Umbilical cord (tissue), 2 donors: Measurements from ENCODE around the gene PURA. TPM values are rescaled to one million over a fixed set of nuclear protein-coding genes. Genes with fewer than 3 reads are reported as not detected.
A peak's percentile ranks its signal among the peaks of the same experiment; 100 is the strongest.

ENCODE experiments used
- DNase-seq: peaks from one replicate; pipeline ENCODE4 v3.0.0-alpha.2; 2015; ENCODE audit warnings: low spot score
- total RNA-seq: library from RNA; depleted of rRNA; stranded (reverse); fragments of >200 nt; gene quantifications from one replicate; pipeline ENCODE4 v1.2.3, GENCODE V29; 2014; ENCODE audit warnings: low replicate concordance; ENCODE audit not compliant: insufficient read depth

The PURA gene
- total RNA-seq, 1 donor from 2014 or later: 24.1 TPM

DNA sequence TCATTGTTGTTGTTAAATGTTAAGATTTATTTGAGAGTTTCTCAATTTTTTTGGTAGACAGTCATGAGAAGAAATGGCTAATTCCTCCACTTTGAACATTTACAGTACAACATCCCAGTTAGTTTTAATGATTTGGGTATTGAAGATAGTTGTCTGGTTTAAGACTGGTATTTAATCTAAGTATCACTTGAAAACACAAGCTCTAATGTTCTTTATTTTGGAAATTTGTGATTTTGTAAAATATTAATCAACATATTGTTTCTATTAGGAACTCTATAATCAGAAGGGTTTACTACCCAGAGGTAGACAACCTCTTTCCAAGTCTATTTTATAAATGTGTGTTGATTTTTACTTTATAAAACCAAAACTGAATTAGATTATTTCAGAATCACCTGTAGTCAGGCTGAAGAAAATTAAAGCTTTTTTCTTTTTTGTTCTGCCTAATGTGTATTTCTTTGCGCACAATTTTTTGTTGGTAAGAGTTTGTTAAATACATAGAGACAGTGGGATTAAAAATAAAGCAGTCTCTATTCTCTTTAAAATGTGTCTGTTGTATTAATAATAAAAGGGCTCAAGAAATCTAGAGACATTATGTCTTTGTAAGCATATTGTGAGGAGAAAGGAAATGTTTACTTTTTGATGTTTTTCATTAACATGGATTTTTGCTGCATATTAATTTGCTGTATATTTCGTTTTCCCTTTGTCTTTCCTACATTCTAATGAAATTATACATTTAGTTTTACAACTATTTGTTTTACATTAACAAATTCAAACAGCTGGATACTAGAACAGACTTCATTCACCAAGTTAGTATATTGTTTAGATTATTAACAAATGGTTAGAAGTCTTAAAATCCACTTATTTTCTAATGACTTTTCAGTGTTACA, 3.9 kb upstream of the PURA start:
- DNase-seq: no peak

DNA sequence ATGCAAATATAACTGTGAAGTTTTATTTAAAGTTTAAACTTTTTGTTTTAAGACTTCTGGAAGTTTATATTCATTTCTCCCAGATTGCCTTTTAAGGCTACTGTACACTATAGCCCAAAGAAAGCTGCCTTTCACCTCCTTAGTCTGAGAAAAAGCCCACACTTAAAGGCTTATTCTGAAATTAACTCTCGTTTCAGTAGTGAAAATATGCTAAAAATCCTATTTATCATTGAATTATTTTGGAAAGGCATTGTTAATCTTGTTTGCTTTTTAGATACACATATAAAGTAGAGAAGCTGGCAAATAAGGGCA, 3.3 kb upstream of the PURA start:
- DNase-seq: no peak

DNA sequence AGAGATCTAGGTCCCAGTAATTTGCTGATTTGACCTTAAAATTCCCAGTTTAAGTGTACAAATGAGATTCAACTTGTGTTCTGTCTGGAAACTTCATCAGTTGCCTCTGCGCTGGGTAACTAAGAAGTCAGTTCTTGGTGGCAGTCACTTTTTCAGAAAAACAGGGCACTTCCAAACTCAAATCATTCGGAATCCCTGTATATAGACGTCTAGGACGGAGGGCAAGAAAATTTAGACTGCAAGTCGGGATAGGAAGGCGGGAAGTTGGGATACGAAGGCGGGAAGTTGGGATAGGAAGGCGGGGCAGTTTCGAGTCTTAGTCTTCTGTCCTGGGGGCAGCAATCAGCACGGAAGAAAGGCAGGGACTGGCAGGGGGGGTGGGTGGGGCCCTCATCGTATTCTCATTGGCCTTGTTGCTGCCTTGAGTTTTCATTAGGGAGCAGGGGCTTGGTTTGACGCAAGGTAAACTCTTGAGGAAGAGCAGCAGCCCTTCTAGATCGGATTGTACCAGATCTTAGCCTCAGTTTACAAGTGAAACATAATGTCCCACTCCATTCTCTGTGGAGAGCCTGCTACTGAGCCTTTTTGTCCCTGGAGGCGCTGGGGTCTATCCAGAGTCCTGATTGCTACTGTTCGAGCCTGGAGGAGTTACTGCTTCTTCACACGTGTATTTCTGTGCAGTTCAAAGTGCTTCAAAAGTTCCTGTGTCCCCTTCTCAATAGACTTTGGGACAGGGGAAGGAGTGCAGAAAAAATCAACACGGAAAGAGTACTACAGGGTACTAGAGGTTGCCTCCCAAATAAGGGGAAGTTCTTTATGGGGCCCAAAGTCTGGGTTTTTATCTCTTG, 2.7 kb upstream of the PURA start:
- no peak for DNase-seq

DNA sequence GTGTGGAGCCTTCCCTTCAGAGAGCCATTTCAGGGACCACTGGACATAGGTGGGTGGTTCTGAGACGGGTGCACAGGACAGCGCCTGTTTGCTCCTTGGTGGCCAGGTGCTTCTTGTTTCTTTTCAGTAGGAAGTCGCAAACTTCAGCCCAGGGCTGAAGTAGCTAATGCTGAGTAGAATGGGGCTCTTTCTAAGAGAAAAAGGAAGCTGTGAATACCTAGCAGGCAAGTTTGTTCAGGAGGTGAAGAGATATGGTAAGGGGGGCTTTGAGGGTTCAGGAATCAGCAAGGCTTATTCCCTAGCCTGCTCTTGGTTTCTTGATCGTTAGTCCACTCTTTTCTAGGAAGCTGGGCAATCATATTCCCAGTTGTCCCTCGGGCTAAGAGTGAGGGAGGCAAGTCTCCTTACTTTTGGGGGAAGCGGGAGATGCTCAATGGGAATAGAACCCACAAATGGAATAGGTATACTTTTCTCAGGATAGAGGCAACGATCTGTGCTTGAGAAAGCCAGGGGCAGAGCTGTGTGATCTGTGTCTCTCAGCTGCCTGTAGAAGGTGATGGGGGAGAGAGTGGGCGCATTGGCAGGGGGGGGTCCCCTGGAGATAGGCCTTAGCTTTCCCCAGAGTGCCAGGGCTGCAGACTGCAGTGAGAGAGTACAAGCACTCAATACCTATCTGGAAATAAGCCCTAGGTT, 1.9 kb upstream of the PURA start:
- no peak for DNase-seq

DNA sequence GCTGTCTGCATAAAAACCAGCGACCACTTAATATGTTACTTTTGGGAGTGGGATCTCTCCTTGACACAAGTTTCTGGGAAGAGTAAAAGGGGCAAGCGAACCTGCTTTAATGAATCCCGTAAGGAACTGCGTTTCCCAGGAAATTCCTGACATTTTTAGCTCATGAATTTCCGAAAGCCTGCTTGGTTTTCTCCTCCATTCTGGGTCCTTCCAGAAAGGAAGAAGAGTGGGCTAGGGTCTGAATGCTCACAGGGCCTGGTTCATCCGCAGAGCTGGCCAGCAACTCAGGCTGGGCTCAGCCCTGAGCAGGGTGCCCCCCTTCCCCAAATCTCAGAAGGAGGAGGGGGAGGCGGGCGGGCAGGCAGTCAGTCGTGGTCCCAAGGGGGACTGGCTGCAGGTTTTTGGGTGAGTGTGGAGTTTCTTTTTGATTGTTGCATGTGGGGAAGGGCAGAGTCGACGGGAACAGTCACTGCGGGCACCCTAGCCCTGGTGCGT, 1.2 kb upstream of the PURA start:
- no peak for DNase-seq

- no peak for DNase-seq
These were observed 670 bp upstream of the PURA start for GRCh38 chr5:140113180-140113698.

- peak; percentile 60 for DNase-seq
These were observed 654 bp downstream of the PURA start for GRCh38 chr5:140114341-140115185.

DNA sequence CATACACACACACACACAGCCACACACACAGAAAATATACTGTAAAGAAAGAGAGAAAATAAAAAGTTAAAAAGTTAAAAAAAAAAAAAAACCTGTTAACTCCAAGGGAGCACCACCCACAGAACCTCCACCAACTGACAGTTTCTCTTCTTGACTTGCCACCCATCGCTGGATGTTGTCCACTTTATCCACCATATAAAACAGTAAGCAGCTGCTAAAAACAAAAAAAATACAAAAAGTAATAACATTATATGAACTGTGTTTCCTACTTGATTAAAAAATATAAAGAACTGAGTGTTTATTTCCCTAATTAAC, 1.2 kb downstream of the PURA start:
- no peak for DNase-seq

DNA sequence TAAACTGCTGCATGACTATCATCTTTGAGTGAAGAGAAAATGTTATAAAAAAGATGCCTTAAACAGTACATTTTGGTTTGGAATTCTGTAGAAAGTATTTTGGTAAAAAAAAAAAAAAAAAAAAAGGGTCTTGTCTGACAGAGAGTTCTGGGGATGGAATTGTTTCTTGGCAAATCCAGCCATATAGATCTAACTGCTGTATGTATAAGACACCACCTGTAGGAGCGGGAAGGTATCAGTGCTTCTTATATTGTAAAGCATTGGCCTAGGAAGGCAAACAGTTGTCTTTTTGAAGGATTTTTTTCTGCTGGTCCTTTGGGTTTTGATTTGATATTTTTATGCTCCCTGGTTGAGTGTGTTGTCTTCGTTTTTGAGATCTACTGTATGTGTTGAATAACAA, 2.8 kb downstream of the PURA start:
- DNase-seq: no peak

GRCh38 chr5:140117523-140117922, 3.6 kb downstream of the PURA start:
- no peak for DNase-seq

GRCh38 chr5:140118302-140118936, 4.5 kb downstream of the PURA start:
- no peak for DNase-seq

- DNase-seq: no peak
These were observed 11.7 kb downstream of the PURA start, which contains the start of gene IGIP for GRCh38 chr5:140125637-140126036. Gene IGIP, plus strand, starts transcription at chr5:140125937. Its CDS starts 2,540 bp downstream, at chr5:140128477.

DNA sequence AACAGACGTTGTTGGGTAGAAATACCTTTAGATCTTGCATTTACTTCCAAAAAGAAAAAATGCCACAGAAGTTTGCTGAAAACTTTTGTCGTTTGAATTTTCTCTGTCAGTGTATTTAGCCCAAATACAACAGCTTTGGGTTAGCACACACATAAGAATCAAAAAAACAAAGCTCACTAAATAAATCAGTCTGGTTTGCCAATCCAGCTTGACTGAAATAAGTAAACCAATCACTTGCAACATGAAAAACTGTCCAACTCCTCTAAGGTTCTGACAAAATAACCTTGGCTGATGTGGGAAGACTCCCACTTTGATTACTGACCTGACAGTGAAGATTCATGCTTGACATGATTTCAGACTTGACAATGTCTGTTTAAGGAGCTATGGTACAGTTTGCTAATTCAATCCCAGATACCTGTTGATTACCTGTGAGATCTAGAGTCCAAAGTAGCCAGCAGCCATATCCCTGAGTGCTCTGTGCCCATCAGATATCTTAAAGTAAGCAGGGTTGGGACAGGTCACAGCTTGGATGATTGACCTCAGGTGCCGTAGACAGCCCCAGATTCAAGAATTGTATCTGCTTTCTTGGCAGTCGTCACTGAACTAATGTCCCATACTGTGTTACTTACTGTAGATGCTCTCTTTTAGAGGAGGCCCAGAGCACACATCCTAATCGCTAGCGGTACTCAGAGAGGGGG, 12.6 kb downstream of the PURA start:
- no peak for DNase-seq

GRCh38 chr5:140128376-140128775, 14.5 kb downstream of the PURA start:
- no peak for DNase-seq

DNA sequence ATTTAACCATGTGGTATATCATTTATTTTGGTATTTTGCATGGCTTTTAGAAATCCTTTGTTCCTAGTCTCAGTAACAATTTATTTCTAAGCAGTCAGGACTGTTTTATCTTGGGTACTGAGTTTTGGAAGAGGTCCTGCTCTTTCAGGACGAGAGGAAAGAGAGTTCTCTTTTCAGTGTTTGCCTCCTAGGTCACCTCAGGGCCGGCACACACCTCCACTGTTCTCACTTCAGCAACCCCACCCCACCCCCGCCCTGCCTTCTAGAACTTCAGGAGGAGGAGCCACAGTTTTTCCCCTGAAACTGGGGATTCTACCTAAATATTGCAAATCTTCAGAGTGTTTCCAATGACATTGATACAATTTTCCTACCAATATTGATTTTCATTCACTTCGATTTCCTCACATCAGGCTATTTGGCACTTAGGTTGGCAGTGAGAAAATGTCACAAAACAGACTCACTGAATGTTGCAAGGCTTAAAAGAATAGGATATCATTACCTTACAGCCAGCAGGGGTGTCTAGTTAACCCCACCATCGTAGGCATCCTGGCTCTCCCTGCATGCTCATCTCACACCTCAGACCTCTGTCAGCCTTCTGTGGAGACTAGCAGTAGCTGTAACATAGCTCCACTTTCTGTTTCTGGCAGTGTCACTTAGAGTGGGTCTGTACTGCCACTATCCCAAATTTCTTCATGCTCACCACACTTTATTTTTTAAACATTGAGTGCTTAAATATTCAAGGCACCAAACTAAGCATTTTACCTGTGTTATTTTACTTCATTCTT, 17.2 kb downstream of the PURA start:
- DNase-seq: no peak

DNA sequence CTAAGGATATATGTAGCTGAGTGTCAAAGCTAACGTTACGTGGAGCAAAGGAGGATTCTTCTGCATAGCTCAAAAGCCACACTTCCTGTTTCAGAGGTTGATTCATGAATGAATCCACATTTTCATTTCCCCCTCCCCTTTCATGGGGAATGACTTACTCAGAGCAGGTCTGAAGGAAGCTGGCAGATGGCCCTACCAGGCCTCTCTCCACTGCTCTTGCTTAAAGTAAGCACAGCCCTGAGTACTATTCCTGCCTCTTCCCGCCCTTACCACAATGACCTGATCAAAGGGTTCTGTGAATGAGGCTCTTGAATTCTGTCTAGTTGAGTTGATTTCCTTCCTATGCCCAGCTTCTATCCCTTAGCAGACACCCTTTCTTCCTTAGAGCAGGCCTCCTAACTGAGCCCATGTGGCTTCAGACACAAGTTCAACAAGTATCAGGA, 18.1 kb downstream of the PURA start:
- DNase-seq: peak; percentile 79

DNA sequence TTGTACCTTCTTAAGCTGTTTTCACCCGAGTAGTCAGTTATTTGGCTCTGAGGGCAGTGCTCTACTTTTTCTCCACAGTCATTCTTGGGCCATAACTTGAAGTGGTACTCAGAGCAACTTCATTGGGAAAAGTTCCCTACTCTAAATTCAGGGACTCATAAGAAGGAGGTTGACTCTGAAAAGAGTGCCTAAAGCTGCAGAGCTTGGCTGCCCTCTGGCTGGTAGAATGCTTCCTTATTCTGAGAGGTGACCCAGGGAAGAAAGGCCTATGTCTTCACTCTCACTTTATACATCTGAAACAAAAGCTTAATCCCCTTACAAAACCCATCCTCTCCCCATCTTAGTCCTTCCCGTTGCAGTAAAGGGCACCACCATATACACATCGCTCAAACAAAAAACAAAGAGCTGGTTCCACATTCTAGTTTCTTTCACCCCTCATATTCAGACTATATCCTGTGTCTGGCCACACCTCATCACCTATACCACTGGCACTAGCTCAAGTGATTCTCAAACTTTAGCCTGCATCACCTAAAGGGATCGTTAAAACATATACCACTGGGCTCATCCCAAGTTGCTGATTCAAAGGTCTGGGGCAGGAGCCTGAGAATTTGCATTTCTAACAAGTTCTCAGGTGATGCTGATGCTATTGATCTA, 19.7 kb downstream of the PURA start:
- DNase-seq: no peak

DNA sequence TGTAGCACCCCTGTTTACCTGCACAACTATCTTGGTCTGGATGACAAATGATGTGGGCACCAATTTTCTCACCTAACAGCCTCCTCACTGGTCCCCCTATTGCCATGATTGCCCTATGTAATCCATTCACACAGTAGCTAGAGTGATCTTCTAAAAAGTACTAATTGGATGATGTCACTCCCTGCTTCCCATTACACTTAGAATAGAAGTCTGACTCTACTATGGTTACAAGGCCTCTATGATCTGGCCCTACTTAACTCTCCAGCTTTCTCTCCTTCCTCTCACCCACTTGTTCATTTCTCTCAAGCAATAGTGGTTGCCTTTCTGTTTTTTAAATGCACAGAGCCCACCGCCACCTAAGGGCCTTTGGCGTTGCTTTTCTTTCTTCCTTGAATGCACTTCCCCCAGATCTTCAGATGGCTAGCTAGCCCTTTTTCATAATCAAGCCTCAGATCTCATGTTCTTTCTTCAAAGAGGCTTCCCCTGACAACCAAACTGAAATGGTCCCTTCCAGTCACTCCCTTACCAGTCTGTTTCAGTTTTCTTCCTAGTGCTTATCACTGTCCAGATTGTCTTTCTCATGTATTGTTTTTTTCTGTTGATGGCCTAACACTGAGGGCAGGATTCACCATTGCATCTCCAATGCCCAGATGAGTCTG, 20.5 kb downstream of the PURA start:
- no peak for DNase-seq
